OCI-LY7 (cell line): ENCODE measurements around the gene PNCK. TPM values are rescaled to one million over a fixed set of nuclear protein-coding genes. Genes with fewer than 3 reads are reported as not detected.

Experiments
- BruUV-seq: library from RNA; stranded (reverse); fragments of 400-500 nt; replicated peaks from 2 replicates; lab custom pipeline; 2021; lab: Mats Ljungman, UMichigan
- CTCF ChIA-PET: fragments of 300-600 bp; sonication (Branson Sonifier 250); formaldehyde crosslinking; loops from one replicate; lab custom pipeline; 2022; ENCODE audit warnings: antibody characterized with exemption; ENCODE audit not compliant: unreplicated experiment; lab: Charles Lee
- POLR2A ChIA-PET: fragments of 300-600 bp; sonication (Branson Sonifier 250); formaldehyde crosslinking; loops from one replicate; lab custom pipeline; 2022; ENCODE audit warnings: antibody characterized with exemption; lab: Charles Lee
- DNase-seq: peaks from one replicate; pipeline ENCODE4 v3.0.0-alpha.2; 2015; ENCODE audit warnings: low spot score
- H2AFZ ChIP-seq: fragments of 200-600 bp; sonication (generic), shearing (Covaris generic); 2 replicates; pipeline ENCODE4 v1.6.1; 2014; ENCODE audit warnings: mild to moderate bottlenecking, antibody characterized with exemption, low read length, moderate library complexity
- H3K27ac ChIP-seq: fragments of 200-600 bp; sonication (generic); 2 replicates; pipeline ENCODE4 v1.5.1; 2014; ENCODE audit warnings: mixed run types, low read depth, mild to moderate bottlenecking, moderate library complexity, low read length, inconsistent platforms; ENCODE audit not compliant: poor library complexity, severe bottlenecking
- H3K36me3 ChIP-seq: fragments of 200-600 bp; sonication (generic); 2 replicates; pipeline ENCODE4 v1.6.1; 2014; ENCODE audit warnings: mild to moderate bottlenecking, antibody characterized with exemption, low read length, moderate library complexity, mixed read lengths; ENCODE audit not compliant: insufficient read depth
- H3K4me1 ChIP-seq: fragments of 200-600 bp; sonication (generic); 2 replicates; pipeline ENCODE4 v1.5.1; 2014; ENCODE audit warnings: mild to moderate bottlenecking, low read length; ENCODE audit not compliant: insufficient read depth, poor library complexity, severe bottlenecking
- H3K4me2 ChIP-seq: fragments of 200-600 bp; sonication (generic); 2 replicates; pipeline ENCODE4 v1.6.1; 2014; ENCODE audit warnings: mild to moderate bottlenecking, low read length
- H3K4me3 ChIP-seq: fragments of 200-600 bp; sonication (generic); 2 replicates; pipeline ENCODE4 v1.5.1; 2014; ENCODE audit warnings: mild to moderate bottlenecking, low read depth, low read length; ENCODE audit not compliant: poor library complexity, severe bottlenecking
- H3K79me2 ChIP-seq: fragments of 200-600 bp; sonication (generic); 2 replicates; pipeline ENCODE4 v1.6.1; 2016; ENCODE audit warnings: low read depth, mild to moderate bottlenecking, low read length, moderate library complexity, mixed read lengths; ENCODE audit not compliant: insufficient read depth
- H3K9me2 ChIP-seq: fragments of 200-600 bp; sonication (generic); 2 replicates; pipeline ENCODE4 v1.6.1; 2016; ENCODE audit warnings: mild to moderate bottlenecking, low read length, mixed read lengths; ENCODE audit not compliant: insufficient read depth
- H3K9me3 ChIP-seq: fragments of 200-600 bp; sonication (generic); 2 replicates; pipeline ENCODE4 v1.6.1; 2014; ENCODE audit warnings: mild to moderate bottlenecking, mixed run types, low read length, mixed read lengths
- H4K20me1 ChIP-seq: fragments of 200-600 bp; sonication (generic); 2 replicates; pipeline ENCODE4 v1.6.1; 2014; ENCODE audit warnings: mild to moderate bottlenecking, antibody characterized with exemption, low read length, moderate library complexity, mixed read lengths; ENCODE audit not compliant: insufficient read depth
- CTCF ChIP-seq: fragments of 200-600 bp; sonication (generic); conservative IDR thresholded peaks from 2 replicates; pipeline ENCODE4 v1.5.1; 2014; ENCODE audit warnings: mild to moderate bottlenecking, antibody characterized with exemption, low read length, moderate library complexity, mixed read lengths
- EZH2phosphoT487 ChIP-seq: fragments of 200-600 bp; sonication (generic); IDR thresholded peaks from 2 replicates; pipeline ENCODE4 v1.6.1; 2018; ENCODE audit warnings: low read depth, borderline replicate concordance, mild to moderate bottlenecking, mixed run types, antibody characterized with exemption, low read length, moderate library complexity, mixed read lengths
- intact Hi-C: fragments of 100-400 bp; cut with micrococcal nuclease; formaldehyde crosslinking; loops from one replicate; pipeline ENCODE4 v1.10.0; 2022; ENCODE audit not compliant: unreplicated experiment
- total RNA-seq, 2 experiments: library from RNA; depleted of rRNA in 1 of 2; stranded (reverse); fragments of >200 nt in 1 of 2; shearing (Covaris generic) in 1 of 2; gene quantifications; 2 replicates each; pipeline ENCODE4 v1.2.3, GENCODE V29; 2014 to 2022

Gene PNCK
- total RNA-seq, 2 experiments from 2014 or later = 0.19 TPM; not detected in 1

GRCh38 chrX:153649915-153650782 is 23.5 kb downstream of the PNCK start:
- Histone ChIP-seq H3K4me2 (no peak overlapping the region), H3K27ac (no peak overlapping the region), H3K4me3 (no peak overlapping the region), H4K20me1 (no peaks in the 10 kb centered on the region), H3K9me3 (no peaks in the 10 kb centered on the region), H2AFZ (no peak overlapping the region), H3K4me1 (no peaks in the 10 kb centered on the region), H3K36me3 (no peaks in the 10 kb centered on the region), H3K79me2 (no peaks in the 10 kb centered on the region), H3K9me2 (no peaks in the 10 kb centered on the region)
- CTCF ChIA-PET = interaction anchor here (0.5 kb wide), 1 partner anchor 176 kb away, joined by 5 read pairs; no protein-coding TSS in a partner anchor
- intact Hi-C loops = loop anchor here (1.0 kb wide), 2 partner anchors 95 to 111 kb away; no protein-coding TSS in a partner anchor
- DNase-seq = no peak
- POLR2A ChIA-PET = interaction anchor here (0.6 kb wide), 1 partner anchor 31 kb away, joined by 3 read pairs; no protein-coding TSS in a partner anchor
- TF ChIP-seq CTCF (no peak), EZH2phosphoT487 (no peak)
- BruUV-seq = no TSS peak

- Histone ChIP-seq H3K9me2 (no peaks in the 10 kb centered on the region), H3K4me3 (no peak overlapping the region), H3K4me2 (no peak overlapping the region), H2AFZ (no peak overlapping the region), H3K36me3 (no peaks in the 10 kb centered on the region), H3K79me2 (no peaks in the 10 kb centered on the region), H4K20me1 (no peaks in the 10 kb centered on the region), H3K27ac (no peak overlapping the region), H3K9me3 (no peaks in the 10 kb centered on the region), H3K4me1 (no peaks in the 10 kb centered on the region)
- ChIA-PET CTCF (interaction anchor here (0.5 kb wide), 1 partner anchor 176 kb away, joined by 5 read pairs; no protein-coding TSS in a partner anchor), POLR2A (no interaction called here)
- intact Hi-C loops = loop anchor here (1.0 kb wide), 2 partner anchors 94 to 110 kb away; no protein-coding TSS in a partner anchor
- TF ChIP-seq EZH2phosphoT487 (no peak), CTCF (peak; percentile 61)
- peak; percentile 51 for DNase-seq
- BruUV-seq = no TSS peak
These were observed 24.3 kb downstream of the PNCK start for GRCh38 chrX:153649178-153649914.
